Measurements from ENCODE around the gene PRLR.
"Not testable (repeated sequence)": the region's sequence is repeated elsewhere in the genome, so short reads cannot be mapped to it uniquely, and the experiment has no call there.

PRLR gene

GRCh38 chr5:35194635-35195471 is 35.4 kb downstream of the PRLR start:
- peak; percentile 35 to 81 (median 66) for DNase-seq

DNA sequence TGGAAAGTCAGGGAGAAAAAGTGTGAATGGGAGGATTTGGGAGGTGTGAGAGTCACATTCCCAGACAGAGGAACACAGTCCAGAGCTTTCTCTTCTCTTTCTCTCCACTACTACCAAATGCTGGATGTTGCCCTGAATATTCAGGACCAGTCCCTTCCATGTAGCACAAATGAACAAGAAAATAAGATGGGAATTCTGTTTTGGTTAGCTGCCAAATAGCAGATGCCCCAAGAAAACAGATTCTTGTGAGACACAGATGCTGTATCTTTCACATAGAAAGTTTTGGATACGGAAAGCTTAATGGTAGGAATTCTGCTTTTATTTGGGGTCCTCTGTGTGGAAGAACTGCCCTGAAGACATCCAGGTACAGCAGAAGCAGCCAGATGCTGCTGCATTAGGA is 37.8 kb downstream of the PRLR start:
- DNase-seq: no peak

- not testable (repeated sequence) for DNase-seq
Measured at GRCh38 chr5:35189801-35190200, 40.5 kb downstream of the PRLR start.

DNA sequence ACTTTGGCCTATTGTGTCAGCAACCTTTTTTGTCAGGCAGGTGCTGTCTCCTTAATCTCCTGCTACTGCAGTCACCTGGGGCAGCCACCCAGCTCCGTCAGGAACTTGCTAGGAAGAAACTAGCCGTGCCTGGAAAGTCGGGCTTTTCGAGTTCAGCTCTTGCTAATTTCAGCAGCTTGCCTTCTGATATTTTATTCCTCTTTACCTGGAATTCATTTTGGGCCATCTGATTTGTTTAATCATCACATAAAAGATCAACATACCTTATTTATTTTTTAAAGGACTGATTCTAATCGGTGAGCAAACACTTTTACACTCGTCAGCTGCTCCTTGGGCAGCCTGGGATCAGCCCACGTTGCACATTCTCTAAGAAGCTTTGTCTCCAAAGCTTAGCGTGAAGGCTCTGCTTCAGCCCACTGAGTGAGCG is 42.2 kb downstream of the PRLR start:
- DNase-seq: no peak

DNA sequence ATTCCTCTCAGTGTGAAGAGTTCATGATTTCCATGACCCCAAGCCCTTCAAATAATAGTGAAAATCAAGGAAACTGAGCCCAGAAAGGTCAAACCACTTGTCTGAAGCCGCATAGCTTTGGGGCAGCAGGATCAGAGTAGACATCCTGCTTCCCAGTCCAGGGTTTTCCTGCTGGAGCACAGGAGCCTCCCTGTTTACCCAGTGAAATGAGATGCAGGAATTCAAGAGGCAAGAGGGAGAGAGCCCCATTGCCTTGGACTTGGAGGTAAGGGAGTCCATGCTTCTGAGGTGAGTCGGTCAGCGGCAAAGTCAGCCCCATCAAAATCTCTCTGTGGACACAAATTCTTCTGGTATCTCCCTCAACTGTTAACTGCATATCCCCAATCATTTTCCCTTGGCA is 42.7 kb downstream of the PRLR start:
- not testable (repeated sequence) for DNase-seq

DNA sequence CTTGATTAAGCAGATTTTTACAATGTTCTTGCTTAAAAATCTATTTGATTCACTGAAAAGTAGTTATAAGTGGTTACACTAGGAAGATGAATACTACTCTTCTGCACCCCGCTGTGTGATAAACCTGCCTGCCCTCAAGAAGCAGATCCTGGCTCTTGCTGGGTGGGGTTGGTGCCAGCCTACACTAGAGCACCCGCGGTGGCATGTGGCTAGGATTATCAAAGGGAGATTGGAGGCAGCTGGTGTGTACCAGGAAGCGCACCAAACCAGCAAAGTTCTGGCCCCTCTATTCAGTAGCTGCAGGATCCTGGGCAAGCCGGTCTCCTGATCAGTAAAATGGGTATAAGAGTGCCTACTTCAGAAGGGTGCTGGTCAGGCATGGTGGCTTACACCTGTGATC is 43.5 kb downstream of the PRLR start:
- DNase-seq: no peak

GRCh38 chr5:35185518-35185917 is 44.8 kb downstream of the PRLR start:
- no peak for DNase-seq

GRCh38 chr5:35183556-35183955 is 46.7 kb downstream of the PRLR start:
- no peak for DNase-seq

DNA sequence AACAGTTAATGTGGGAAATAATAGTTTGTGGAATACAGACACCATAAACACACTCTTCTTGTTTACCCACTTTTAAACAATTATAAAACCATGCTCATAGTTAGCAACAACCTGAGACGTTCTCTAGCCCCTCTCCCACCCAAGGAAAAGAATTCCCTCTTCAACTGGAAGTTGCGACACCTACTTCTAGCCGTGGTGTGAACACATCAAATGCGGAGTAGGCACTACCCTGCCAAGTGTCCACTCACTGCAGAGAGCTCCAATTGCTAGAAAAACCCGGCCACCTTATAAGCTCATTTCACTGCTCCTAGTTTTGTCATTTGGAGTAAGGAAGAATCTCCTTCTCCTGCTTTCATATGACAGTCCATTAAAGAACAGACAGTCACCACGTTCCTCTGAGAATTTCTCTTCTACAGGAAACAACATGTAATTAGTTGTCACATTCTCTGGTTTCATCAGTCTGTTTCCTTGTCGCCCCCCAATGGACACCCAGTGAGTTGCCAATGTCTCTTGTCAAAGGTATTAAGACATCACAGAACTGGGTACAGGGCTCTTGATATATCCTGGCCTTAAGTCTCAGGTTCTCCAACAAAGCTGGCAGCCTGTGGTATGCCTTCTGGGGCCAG is 47.3 kb downstream of the PRLR start:
- DNase-seq: peak; percentile 51 to 62 (median 55)

DNA sequence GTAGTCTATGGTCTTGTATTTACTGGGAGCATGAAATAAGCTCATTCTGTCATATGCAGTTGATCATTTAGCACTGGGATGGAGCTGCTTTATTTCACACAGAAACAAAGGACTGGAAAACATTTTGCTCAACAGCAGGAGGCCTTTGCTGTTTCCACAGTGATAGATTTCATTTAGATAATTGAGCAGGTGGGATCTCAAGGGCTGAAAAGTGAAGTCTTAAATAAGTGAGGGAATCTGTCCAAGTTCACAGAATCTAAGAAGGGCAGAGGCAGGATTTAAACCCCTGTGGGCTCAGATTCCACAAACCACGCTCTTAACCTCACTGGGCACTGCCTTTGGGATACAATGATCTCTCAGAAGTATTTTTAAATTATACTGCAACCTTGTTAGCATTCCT is 47.8 kb downstream of the PRLR start:
- DNase-seq: no peak

DNA sequence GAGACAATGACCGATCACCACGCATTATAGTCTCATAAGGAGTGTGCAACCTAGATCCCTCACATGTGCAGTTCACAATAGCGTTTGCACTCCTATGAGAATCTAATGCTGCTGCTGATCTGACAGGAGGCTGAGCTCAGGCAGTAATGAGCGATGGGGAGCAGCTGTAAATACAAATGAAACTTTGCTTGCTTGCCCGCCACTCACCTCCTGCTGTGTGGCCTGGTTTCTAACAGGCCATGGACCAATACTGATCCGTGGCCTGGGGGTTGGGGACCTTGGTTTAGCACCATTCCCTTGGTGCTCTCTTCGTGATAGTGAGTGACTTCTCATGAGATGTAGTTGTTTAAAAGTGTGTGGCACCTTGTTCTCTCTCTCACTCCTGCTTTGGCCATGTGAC is 50.2 kb downstream of the PRLR start:
- no peak for DNase-seq

GRCh38 chr5:35177783-35178182 is 52.5 kb downstream of the PRLR start:
- no peak for DNase-seq

GRCh38 chr5:35172533-35172932 is 57.8 kb downstream of the PRLR start:
- no peak for DNase-seq

- no peak for DNase-seq
Measured at GRCh38 chr5:35171991-35172390, 58.3 kb downstream of the PRLR start.

DNA sequence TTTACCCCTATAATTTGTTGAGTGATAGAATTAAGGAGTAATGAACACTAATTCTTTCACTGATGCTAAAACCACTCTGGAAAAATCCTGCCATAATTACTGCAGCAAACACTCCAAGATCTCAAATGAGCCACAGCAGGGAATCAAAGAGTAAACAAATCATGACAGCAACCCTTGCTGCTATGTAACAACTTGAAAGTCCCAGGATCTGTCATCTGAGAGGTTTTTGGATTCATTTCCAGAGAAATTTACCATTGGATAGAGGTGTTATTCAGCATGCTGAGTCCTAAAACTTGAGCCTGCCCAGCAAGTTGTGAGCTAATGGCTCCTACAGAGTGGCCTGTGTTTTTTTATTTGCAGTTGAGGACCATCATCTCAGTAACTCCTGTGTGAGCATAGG is 59.2 kb downstream of the PRLR start:
- no peak for DNase-seq

GRCh38 chr5:35166043-35166442 is 64.2 kb downstream of the PRLR start:
- DNase-seq: no peak

GRCh38 chr5:35164860-35165542 is 65.3 kb downstream of the PRLR start:
- no peak for DNase-seq

DNA sequence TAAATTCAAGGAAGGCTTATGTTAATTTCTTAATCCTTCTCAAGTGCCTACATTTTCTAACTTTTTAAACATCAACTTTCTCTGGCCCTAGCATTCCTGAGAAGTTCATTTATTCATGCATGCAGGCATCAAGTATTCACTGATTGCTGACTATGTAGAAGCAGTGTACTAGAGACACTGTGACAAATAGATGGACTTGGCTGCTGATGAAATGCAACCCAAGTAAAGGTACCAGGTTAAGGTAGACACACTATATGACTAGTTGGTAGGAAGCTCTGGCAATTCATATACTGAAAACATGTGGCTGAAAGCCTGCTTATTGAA is 66.6 kb downstream of the PRLR start:
- no peak for DNase-seq

DNA sequence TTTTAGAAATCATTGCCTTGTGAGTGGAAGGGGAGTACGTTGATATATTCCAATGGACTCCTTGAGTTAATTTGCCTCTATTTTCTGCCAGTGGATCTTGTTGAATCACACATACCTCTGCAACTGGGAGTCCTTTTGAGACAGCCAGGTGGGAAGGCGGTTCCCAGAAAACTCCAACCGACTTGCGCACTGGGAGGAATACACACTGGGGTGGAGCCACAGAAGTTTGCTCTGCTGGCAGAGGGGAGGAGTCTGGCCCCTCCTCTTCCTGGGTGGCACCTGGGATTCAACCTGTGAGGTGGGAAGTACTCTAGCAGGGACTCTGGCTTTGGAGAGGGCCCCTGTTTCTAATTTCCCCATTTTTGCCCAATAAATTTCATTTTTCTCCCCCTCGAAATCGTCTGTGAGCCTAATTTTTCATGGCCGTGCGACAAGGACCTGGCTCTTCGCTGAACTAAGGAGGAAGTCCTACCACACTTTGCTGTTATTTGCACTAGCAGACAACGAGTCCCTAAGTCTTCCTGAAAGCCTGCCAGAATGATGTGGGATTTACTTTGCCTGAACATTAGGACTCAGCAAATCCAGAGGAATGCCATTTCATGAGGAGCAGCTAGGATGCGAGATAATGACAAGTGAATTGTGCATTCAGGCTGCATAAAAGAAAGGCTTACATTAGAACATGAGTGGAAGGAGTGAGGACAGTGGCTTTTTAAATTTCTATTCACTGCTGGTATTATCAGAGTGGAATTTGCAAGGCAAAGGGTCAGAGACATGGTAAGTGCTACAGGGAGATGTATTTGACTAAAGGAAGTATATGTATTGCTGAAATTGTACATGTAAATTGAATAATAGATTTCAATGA is 67.2 kb downstream of the PRLR start:
- DNase-seq: no peak

DNA sequence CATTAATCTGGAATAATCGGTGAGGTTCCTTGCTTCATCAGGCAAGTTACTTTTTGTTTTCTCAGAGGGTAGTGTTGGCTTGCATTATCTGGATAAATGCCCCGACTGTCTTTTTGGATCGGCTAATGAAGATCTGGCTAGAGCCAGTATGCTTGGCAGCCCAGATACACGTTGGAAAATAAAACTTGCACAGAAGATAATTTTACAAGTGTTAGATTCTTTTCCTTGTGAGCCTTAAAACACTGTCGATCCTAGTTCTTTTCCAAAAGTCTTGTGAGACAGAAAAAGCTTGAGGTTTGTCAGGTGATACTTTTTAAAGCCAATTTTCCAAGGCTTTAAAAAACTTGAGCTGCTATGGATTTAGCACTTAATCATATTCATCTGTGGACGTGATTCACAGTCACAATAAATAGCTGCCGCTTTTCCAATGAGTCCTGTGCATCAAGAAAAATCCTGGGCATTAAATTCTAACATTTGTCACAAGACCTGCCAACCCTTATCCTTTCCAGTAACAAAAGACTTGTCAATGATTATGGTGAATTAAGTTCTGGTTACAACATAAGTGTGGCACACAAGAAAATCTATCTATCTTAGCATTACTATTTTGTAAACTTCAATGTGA is 68.5 kb downstream of the PRLR start:
- no peak for DNase-seq

DNA sequence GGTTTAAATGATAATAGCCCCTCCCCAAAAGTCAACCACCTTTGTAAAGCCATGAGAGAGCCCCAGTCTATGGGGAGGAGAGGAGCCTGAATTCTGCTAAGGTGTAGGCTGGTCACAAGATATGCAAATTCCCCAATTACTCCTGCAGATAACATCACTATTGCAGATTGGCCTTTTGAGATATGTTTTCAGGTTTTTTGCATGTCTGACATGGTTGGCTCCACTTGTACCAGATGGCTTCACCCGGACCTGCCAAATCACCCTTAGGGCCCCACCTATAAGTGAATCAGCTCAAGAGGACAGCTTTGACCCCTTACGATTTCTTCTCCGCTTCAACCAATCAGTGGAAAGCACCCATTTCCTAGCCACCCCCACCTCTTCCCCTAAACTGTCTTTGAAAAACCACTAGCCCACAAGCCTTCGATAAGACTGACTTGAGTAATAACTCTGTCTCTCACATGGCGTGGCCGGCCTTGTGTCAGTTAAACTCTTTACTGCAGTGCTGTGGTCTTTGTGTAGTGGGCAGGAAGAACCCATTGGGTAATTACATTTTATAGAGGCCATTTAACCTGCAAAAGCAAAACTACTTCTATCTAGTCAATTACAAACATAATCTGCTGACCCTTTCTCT is 69.7 kb downstream of the PRLR start:
- DNase-seq: no peak

DNA sequence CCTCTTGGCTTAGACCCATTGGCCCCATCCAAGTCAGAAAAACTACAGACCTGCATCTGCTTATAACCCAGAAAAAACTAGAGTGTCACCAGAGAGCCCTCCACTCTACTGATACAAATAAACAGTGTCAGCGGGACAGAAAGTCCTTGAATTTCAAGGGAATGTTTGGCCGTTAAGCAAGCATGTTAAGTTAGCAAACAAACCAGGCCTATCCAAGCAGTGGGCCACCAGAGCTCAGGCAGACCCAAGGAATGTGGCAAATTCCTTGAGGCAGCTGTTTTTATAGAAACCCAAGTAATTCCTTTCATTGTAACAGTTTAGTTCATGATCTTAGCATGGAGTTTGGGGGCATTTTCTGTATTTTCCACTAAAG is 70.9 kb downstream of the PRLR start:
- DNase-seq: no peak

Data from suppressor macrophage (primary cell).